ENCODE measurements around the gene PIP5K1B. TPM values are rescaled to one million over a fixed set of nuclear protein-coding genes. Genes with fewer than 3 reads are reported as not detected.

Gene PIP5K1B
- total RNA-seq, 1 experiment from 2014 or later: not detected

- POLR2A ChIA-PET: no interaction called here
- in situ Hi-C loops (cut with HindIII; ENCODE audit: low pct_unique_long_range_greater_than_20kb, low sequenced_read_pairs): no loop called here
- ATAC-seq: no peak
Observed at GRCh38 chr9:68746525-68746924, 41.5 kb downstream of the PIP5K1B start.

GRCh38 chr9:68747043-68747533 is 42.0 kb downstream of the PIP5K1B start:
- ChIA-PET POLR2A (no interaction called here), CTCF (no interaction called here)
- Histone ChIP-seq H3K36me3 (ENCODE audit: control insufficient read depth, insufficient read depth, low read length) (no peaks in the 10 kb centered on the region), H3K4me3 (ENCODE audit: low read depth in 2 of 2, low read length in 2 of 2) (no peak overlapping the region), H3K27ac (ENCODE audit: low read length) (no peak overlapping the region), H3K4me1 (ENCODE audit: control insufficient read depth, insufficient read depth, low read length) (no peaks in the 10 kb centered on the region), H3K27me3 (ENCODE audit: control insufficient read depth, insufficient read depth, low read length) (no peaks in the 10 kb centered on the region), H3K9me3 (ENCODE audit: control insufficient read depth, insufficient read depth, low read depth, low read length) (no peaks in the 10 kb centered on the region)
- in situ Hi-C loops (cut with HindIII; ENCODE audit: low pct_unique_long_range_greater_than_20kb, low sequenced_read_pairs): no loop called here
- TF ChIP-seq POLR2AphosphoS5 (IDR thresholded peaks at IDR 0.05; ENCODE audit: low read depth, low read length) (no peak), SIN3A (IDR thresholded peaks at IDR 0.05; ENCODE audit: borderline replicate concordance, insufficient read depth, low read depth, low read length) (no peak), TCF7L2 (IDR thresholded peaks at IDR 0.05; ENCODE audit: low read depth, low read length) (no peak), REST (IDR thresholded peaks at IDR 0.05; ENCODE audit: insufficient read depth in 1 of 2, low read depth in 2 of 2, low read length in 1 of 2) (no peak), CTCF (IDR thresholded peaks at IDR 0.05) (no peak)
- DNase-seq (ENCODE audit: low read depth, low spot score): no peak
- ATAC-seq: no peak
- intact Hi-C loops (cut with micrococcal nuclease; ENCODE audit: unreplicated experiment): no loop called here
- no TSS peak for BruUV-seq (replicated peaks)

More at GRCh38 chr9:68746525-68746924, 41.5 kb downstream of the PIP5K1B start:
- TF ChIP-seq SIN3A (IDR thresholded peaks at IDR 0.05; ENCODE audit: borderline replicate concordance, insufficient read depth, low read depth, low read length): no peak
- TF ChIP-seq TCF7L2 (IDR thresholded peaks at IDR 0.05; ENCODE audit: low read depth, low read length): no peak
- Histone ChIP-seq H3K4me3 (ENCODE audit: low read depth in 2 of 2, low read length in 2 of 2) (no peak overlapping the region), H3K9me3 (ENCODE audit: control insufficient read depth, insufficient read depth, low read depth, low read length) (no peaks in the 10 kb centered on the region), H3K36me3 (ENCODE audit: control insufficient read depth, insufficient read depth, low read length) (no peaks in the 10 kb centered on the region), H3K27ac (ENCODE audit: low read length) (no peak overlapping the region), H3K27me3 (ENCODE audit: control insufficient read depth, insufficient read depth, low read length) (no peaks in the 10 kb centered on the region), H3K4me1 (ENCODE audit: control insufficient read depth, insufficient read depth, low read length) (no peaks in the 10 kb centered on the region)
- CTCF ChIA-PET: no interaction called here
- BruUV-seq (replicated peaks): no TSS peak
- intact Hi-C loops (cut with micrococcal nuclease; ENCODE audit: unreplicated experiment): no loop called here
- no peak for DNase-seq (ENCODE audit: low read depth, low spot score)

GRCh38 chr9:68749135-68749534 is 44.1 kb downstream of the PIP5K1B start:
- ATAC-seq: no peak
- DNase-seq (ENCODE audit: low read depth, low spot score): no peak
- no TSS peak for BruUV-seq (replicated peaks)
- POLR2A ChIA-PET: no interaction called here
- Histone ChIP-seq H3K27ac (ENCODE audit: low read length) (no peak overlapping the region), H3K4me1 (ENCODE audit: control insufficient read depth, insufficient read depth, low read length) (no peaks in the 10 kb centered on the region), H3K27me3 (ENCODE audit: control insufficient read depth, insufficient read depth, low read length) (no peaks in the 10 kb centered on the region), H3K4me3 (ENCODE audit: low read depth in 2 of 2, low read length in 2 of 2) (no peak overlapping the region), H3K36me3 (ENCODE audit: control insufficient read depth, insufficient read depth, low read length) (no peaks in the 10 kb centered on the region), H3K9me3 (ENCODE audit: control insufficient read depth, insufficient read depth, low read depth, low read length) (no peaks in the 10 kb centered on the region)
- no peak for TF ChIP-seq SIN3A (IDR thresholded peaks at IDR 0.05; ENCODE audit: borderline replicate concordance, insufficient read depth, low read depth, low read length)
- TF ChIP-seq CTCF (IDR thresholded peaks at IDR 0.05): no peak
- TF ChIP-seq REST (IDR thresholded peaks at IDR 0.05; ENCODE audit: insufficient read depth in 1 of 2, low read depth in 2 of 2, low read length in 1 of 2): no peak
- TF ChIP-seq POLR2AphosphoS5 (IDR thresholded peaks at IDR 0.05; ENCODE audit: low read depth, low read length): no peak
- no peak for TF ChIP-seq TCF7L2 (IDR thresholded peaks at IDR 0.05; ENCODE audit: low read depth, low read length)
- intact Hi-C loops (cut with micrococcal nuclease; ENCODE audit: unreplicated experiment): no loop called here
- in situ Hi-C loops (cut with HindIII; ENCODE audit: low pct_unique_long_range_greater_than_20kb, low sequenced_read_pairs): no loop called here
- CTCF ChIA-PET: no interaction called here
